Smooth muscle cell (in vitro differentiated cells): ENCODE data around the gene PAN2. TPM values are rescaled to one million over a fixed set of nuclear protein-coding genes. Genes with fewer than 3 reads are reported as not detected.
"Not testable (repeated sequence)": the region's sequence is repeated elsewhere in the genome, so short reads cannot be mapped to it uniquely, and the experiment has no call there.

Experiments used
- DNase-seq: peaks from one replicate; lab custom pipeline; 2025; ENCODE audit not compliant: unreplicated experiment; lab: John Stamatoyannopoulos, UW
- H2AFZ ChIP-seq: fragments of 200-600 bp; sonication (generic); 2 replicates; pipeline ENCODE4 v1.6.0; 2016; ENCODE audit warnings: antibody characterized with exemption, low read depth, mild to moderate bottlenecking
- H3F3A ChIP-seq: fragments of 200-600 bp; sonication (generic); 2 replicates; pipeline ENCODE4 v1.6.0; 2017; ENCODE audit warnings: antibody characterized with exemption, low read depth
- H3K27ac ChIP-seq: fragments of 200-600 bp; sonication (generic); 2 replicates; pipeline ENCODE4 v1.5.1; 2016; ENCODE audit warnings: low read depth, mild to moderate bottlenecking
- H3K27me3 ChIP-seq: fragments of 200-600 bp; sonication (generic); 2 replicates; pipeline ENCODE4 v1.6.1; 2016; ENCODE audit warnings: low read depth, mild to moderate bottlenecking
- H3K36me3 ChIP-seq: fragments of 200-600 bp; sonication (generic); 2 replicates; pipeline ENCODE4 v1.5.1; 2016; ENCODE audit warnings: low read depth
- H3K4me1 ChIP-seq: fragments of 200-600 bp; sonication (generic); 2 replicates; pipeline ENCODE4 v1.5.1; 2016; ENCODE audit warnings: low read depth
- H3K4me2 ChIP-seq: fragments of 200-600 bp; sonication (generic); 2 replicates; pipeline ENCODE4 v1.6.0; 2016; ENCODE audit warnings: mild to moderate bottlenecking
- H3K4me3 ChIP-seq: fragments of 200-600 bp; sonication (generic); 2 replicates; pipeline ENCODE4 v1.5.1; 2016; ENCODE audit warnings: mild to moderate bottlenecking
- H3K79me2 ChIP-seq: fragments of 200-600 bp; sonication (generic); 2 replicates; pipeline ENCODE4 v1.6.0; 2016; ENCODE audit warnings: low read depth, mild to moderate bottlenecking
- H3K9ac ChIP-seq: fragments of 200-600 bp; sonication (generic); 2 replicates; pipeline ENCODE4 v1.6.0; 2016; ENCODE audit warnings: low read depth
- H3K9me3 ChIP-seq: fragments of 200-600 bp; sonication (generic); replicated peaks from 2 replicates; pipeline ENCODE4 v1.5.1; 2016; ENCODE audit warnings: low read depth
- H4K20me1 ChIP-seq: fragments of 200-600 bp; sonication (generic); 2 replicates; pipeline ENCODE4 v1.6.0; 2016; ENCODE audit warnings: low read depth
- CTCF ChIP-seq: fragments of 200-600 bp; sonication (generic); IDR thresholded peaks from 2 replicates; pipeline ENCODE4 v1.5.1; 2017; ENCODE audit warnings: borderline replicate concordance, mild to moderate bottlenecking, antibody characterized with exemption; ENCODE audit not compliant: insufficient read depth, poor library complexity, severe bottlenecking
- WGBS: methylation state at CpG from one replicate; pipeline ENCODE4 v1.1.7; 2016; ENCODE audit warnings: low lambda C conversion rate; 5-methylcytosine and 5-hydroxymethylcytosine counted together
- polyA plus RNA-seq: library from polyadenylated mRNA; unstranded; fragments of >200 nt; fragmentation: Nextera tagmentation; extraction: Ambion mirVana; gene quantifications from 2 replicates; pipeline ENCODE4 v1.2.1, GENCODE V29; 2016
- total RNA-seq: library from RNA; depleted of rRNA; stranded (reverse); fragments of >200 nt; gene quantifications from 2 replicates; pipeline ENCODE4 v1.2.3, GENCODE V29; 2014

PAN2 gene
- total and polyA plus RNA-seq, 2 experiments from 2014 or later = 14.7 to 55.6 TPM

- H4K20me1 ChIP-seq = peaks cover 12% of the 10 kb centered on the region
- no peaks in the 10 kb centered on the region for H3K27me3 ChIP-seq
- no peak overlapping the region for H3K4me3 ChIP-seq
- H3K4me1 ChIP-seq = no peaks in the 10 kb centered on the region
- H3K9ac ChIP-seq = no peak overlapping the region
- H2AFZ ChIP-seq = no peak overlapping the region
- no peak overlapping the region for H3K4me2 ChIP-seq
- no peaks in the 10 kb centered on the region for H3K9me3 ChIP-seq
- DNase-seq = no peak
- H3F3A ChIP-seq = no peaks in the 10 kb centered on the region
- WGBS = 92% methylated on average over 2 of the region's 2 CpGs
- H3K27ac ChIP-seq = no peak overlapping the region
- H3K36me3 ChIP-seq = peaks cover 24% of the 10 kb centered on the region
- peaks cover 3% of the 10 kb centered on the region for H3K79me2 ChIP-seq
- TF ChIP-seq CTCF = no peak
Observed at GRCh38 chr12:56351325-56351724, 17.5 kb upstream of the PAN2 start.

- Histone ChIP-seq H4K20me1 (peaks cover 6% of the 10 kb centered on the region), H3K79me2 (no peaks in the 10 kb centered on the region), H3K9me3 (no peaks in the 10 kb centered on the region), H3K36me3 (peaks cover 23% of the 10 kb centered on the region), H3F3A (no peaks in the 10 kb centered on the region), H3K4me3 (no peak overlapping the region), H3K27me3 (no peaks in the 10 kb centered on the region), H2AFZ (no peak overlapping the region), H3K27ac (no peak overlapping the region), H3K4me2 (no peak overlapping the region), H3K4me1 (no peaks in the 10 kb centered on the region), H3K9ac (no peak overlapping the region)
- no peak for TF ChIP-seq CTCF
- no peak for DNase-seq
- WGBS = 60% methylated on average over 2 of the region's 2 CpGs
Observed at GRCh38 chr12:56350662-56351061, 16.9 kb upstream of the PAN2 start.

GRCh38 chr12:56348776-56349175 is 15.0 kb upstream of the PAN2 start:
- H3F3A ChIP-seq = no peaks in the 10 kb centered on the region
- no peaks in the 10 kb centered on the region for H3K27me3 ChIP-seq
- no peak overlapping the region for H3K27ac ChIP-seq
- H3K9me3 ChIP-seq = no peaks in the 10 kb centered on the region
- H3K9ac ChIP-seq = no peak overlapping the region
- H3K36me3 ChIP-seq = peaks cover 15% of the 10 kb centered on the region
- no peak for DNase-seq
- H3K4me1 ChIP-seq = no peaks in the 10 kb centered on the region
- H3K4me3 ChIP-seq = no peak overlapping the region
- H3K79me2 ChIP-seq = no peaks in the 10 kb centered on the region
- H3K4me2 ChIP-seq = no peak overlapping the region
- no peak overlapping the region for H2AFZ ChIP-seq
- WGBS = 97% methylated on average over 5 of the region's 5 CpGs
- peaks cover 3% of the 10 kb centered on the region for H4K20me1 ChIP-seq
- no peak for TF ChIP-seq CTCF

GRCh38 chr12:56347255-56347654 is 13.5 kb upstream of the PAN2 start:
- H2AFZ ChIP-seq, H3F3A ChIP-seq, H3K9me3 ChIP-seq, DNase-seq, H3K9ac ChIP-seq, H3K27me3 ChIP-seq, H3K27ac ChIP-seq, H3K79me2 ChIP-seq, H4K20me1 ChIP-seq, H3K4me3 ChIP-seq, H3K4me1 ChIP-seq, H3K4me2 ChIP-seq: not testable (repeated sequence)
- H3K36me3 ChIP-seq = peaks cover 15% of the 10 kb centered on the region
- WGBS = 97% methylated on average over 9 of the region's 9 CpGs
